Neural progenitor cell (in vitro differentiated cells): Measurements from ENCODE around the gene NUBP2.

ENCODE experiments used
- CTCF ChIP-seq: fragments of 200-600 bp; sonication (generic); IDR thresholded peaks from 2 replicates; pipeline ENCODE4 v1.5.1; 2017; ENCODE audit warnings: antibody characterized with exemption, mild to moderate bottlenecking
- EZH2 ChIP-seq: fragments of 200-600 bp; sonication (generic); IDR thresholded peaks from 2 replicates; pipeline ENCODE4 v1.6.1; 2017; ENCODE audit warnings: antibody characterized with exemption, mild to moderate bottlenecking, moderate library complexity
- EZH2phosphoT487 ChIP-seq: fragments of 200-600 bp; sonication (generic); IDR thresholded peaks from 2 replicates; pipeline ENCODE4 v1.6.1; 2017; ENCODE audit warnings: antibody characterized with exemption

DNA sequence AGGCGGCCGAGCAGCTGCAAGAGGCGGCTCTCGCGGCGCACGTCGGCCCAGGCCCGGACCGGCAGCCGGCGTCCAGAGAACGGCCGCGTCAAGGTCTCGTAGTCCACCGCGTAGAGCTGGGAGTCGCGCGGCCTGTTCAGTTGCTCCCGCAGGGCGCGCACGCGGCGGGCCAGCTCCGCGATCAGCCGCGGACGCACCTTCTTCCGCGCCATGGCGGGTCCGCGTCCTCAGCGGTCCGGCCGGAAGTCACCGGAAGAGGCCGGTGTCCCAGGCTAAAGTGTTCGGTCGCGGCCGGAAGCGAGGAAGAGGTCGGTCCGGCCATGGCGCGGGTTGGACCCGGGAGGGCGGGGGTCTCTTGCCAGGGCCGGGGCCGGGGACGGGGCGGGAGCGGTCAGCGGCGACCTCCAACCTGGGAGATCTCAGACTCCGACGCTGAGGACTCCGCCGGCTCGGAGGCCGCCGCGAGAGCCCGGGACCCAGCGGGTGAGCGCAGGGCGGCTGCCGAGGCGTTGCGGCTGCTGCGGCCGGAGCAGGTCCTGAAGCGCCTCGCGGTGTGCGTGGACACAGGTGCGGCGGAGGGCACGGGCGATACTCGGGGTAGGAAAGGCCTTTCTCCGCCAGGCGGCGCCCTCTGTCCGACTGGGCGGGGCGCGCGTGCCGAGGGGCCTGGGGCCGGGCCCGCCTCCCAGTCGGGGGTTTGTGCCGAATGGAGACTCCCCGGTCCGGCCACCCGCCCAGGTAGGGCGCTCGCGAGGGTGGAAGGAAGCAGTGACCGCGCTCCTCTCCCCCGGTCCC is 9.7 kb upstream of the NUBP2 start, which contains the start of gene MRPS34:
- TF ChIP-seq EZH2 (no peak), CTCF (peak; percentile 85), EZH2phosphoT487 (no peak)
